ENCODE results near the gene NFIC.
"Not testable (repeated sequence)": the region's sequence is repeated elsewhere in the genome, so short reads cannot be mapped to it uniquely, and the experiment has no call there.

Gene NFIC

DNA sequence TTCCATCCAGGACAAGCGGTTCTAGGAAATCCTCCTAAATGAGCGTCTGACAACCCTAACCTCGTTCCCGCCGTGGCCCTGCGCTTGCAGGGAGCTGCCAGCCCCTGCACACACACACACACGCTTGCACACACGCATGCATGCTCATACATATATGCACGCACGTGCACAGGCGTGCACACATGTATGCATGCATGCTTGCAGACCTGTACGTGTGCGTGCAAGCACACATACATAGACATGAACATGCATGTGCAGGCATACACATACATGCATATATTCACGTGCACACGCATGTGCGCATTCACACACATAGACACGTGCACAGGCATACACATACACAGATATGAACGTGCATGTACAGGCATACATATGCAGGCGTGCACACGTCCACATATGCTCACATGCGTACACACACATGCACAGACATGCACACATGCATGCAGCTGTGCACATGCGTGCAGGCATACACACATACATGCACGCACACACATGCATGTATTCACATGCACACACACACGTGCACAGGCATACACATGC is 78.4 kb downstream of the NFIC start:
- FAIRE-seq (no peak), DNase-seq (ENCODE audit: insufficient read length, low spot score) (no peak)

DNA sequence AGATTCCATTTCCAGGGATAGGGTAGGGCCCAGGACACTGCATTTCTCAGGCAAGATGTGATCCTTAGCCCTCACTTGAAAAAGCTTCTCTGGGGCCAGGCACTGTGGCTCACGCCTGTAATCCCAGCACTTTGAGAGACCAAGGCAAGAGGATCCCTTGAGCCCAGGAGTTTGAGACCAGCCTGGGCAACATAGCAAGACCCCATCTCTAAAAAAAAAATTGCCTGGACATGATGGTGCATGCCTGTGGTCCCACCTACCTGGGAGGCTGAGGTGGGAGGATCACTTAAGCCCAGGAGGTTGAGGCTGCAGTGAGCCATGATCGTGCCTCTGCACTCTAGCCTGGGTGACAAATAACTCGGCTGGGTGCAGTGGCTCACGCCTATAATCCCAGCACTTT is 80.3 kb downstream of the NFIC start:
- not testable (repeated sequence) for FAIRE-seq; DNase-seq (ENCODE audit: insufficient read length, low spot score)

- no peak for FAIRE-seq
These were observed 82.4 kb downstream of the NFIC start for GRCh38 chr19:3448616-3449334.

DNA sequence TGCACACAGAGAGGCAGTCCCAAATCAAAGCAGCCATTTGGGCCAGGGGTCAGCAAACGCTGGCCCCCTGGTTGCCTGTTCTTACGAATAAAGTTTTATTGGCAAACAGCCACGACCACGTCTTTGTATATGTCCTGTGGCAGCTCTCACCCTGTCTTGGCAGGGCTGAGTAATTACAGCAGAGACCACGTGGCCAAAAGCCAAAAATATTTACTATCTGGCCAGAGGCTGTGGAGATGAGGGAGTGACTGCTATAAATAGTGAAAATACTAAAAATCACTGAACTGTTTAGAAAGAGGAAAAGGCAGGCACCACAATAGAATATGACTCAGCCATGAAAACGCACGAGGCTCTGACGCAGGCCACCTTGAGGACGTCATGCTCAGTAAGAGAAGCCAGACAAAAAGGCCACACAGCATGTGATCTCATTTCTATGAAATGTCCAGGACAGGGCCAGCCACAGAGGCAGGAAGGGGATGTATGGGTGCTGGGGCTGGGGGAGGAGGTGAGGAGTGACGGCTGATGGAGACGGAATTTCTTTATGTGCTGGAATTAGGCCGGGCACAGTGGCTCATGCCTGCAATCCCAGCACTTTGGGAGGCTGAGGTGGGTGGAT is 84.5 kb downstream of the NFIC start:
- DNase-seq (ENCODE audit: insufficient read length, low spot score) = no peak
- FAIRE-seq = no peak

More at GRCh38 chr19:3448616-3449334, 82.4 kb downstream of the NFIC start:
- no peak for DNase-seq (ENCODE audit: insufficient read length, low spot score)

GRCh38 chr19:3451451-3451866 is 85.1 kb downstream of the NFIC start:
- no peak for FAIRE-seq
- no peak for DNase-seq (ENCODE audit: insufficient read length, low spot score)

DNA sequence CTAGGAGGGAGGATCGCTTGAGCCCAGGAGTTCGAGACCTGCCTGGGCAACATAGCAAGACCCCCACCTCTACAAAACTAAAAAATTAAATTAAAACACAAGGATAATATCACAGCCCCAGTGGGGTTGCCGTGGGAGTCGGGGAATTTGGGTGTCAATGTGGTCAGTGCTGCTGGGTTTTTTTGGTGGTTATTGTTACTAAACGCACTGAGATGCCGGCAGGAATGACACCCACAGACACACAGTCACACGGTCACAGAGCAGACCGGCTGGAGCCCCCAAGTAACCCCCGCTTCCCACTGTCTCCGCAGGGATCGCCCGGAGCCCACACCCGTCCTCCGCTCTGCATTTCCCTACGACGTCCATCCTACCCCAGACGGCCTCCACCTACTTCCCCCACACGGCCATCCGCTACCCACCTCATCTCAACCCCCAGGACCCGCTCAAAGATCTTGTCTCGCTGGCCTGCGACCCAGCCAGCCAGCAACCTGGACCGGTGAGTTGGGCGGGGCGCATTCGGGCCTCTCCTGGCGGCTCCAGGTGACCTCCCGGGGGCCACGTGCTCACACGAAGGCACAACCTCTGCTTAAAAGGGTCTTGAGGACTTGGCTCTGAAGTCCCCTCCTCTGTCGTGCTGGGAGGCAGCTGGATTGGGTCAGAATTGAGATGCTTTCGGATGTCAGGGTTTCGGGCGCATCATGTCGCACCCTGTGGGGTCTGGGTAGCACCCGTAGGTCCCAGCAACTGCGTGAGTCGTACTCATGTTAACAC is 86.0 kb downstream of the NFIC start:
- DNase-seq (ENCODE audit: insufficient read length, low spot score) (no peak), FAIRE-seq (no peak)

- not testable (repeated sequence) for FAIRE-seq; DNase-seq (ENCODE audit: insufficient read length, low spot score)
These were observed 86.5 kb downstream of the NFIC start for GRCh38 chr19:3452942-3453214.

GRCh38 chr19:3453840-3454239 is 87.5 kb downstream of the NFIC start:
- no peak for FAIRE-seq
- no peak for DNase-seq (ENCODE audit: insufficient read length, low spot score)

GRCh38 chr19:3454656-3455392 is 88.4 kb downstream of the NFIC start:
- no peak for FAIRE-seq
- no peak for DNase-seq (ENCODE audit: insufficient read length, low spot score)

DNA sequence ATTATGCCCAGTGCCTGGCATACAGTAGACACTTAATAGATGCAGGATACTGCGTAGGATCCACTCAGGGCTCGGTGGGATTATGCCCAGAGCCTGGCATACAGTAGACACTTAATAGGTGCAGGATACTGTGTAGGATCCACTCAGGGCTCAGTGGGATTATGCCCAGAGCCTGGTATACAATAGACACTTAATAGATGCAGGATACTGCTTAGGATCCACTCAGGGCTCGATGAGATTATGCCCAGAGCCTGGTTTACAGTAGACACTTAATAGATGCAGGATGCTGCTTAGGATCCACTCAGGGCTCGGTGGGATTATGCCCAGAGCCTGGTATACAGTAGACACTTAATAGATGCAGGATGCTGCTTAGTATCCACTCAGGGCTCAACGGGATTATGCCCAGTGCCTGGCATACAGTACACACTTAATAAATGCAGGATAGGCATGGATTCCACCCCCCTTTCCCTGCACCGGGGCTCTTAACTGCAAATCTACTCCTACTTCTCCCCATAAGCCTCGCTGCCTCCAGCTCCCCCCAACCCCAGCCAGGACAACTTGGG is 89.1 kb downstream of the NFIC start:
- FAIRE-seq = no peak
- DNase-seq (ENCODE audit: insufficient read length, low spot score) = no peak

DNA sequence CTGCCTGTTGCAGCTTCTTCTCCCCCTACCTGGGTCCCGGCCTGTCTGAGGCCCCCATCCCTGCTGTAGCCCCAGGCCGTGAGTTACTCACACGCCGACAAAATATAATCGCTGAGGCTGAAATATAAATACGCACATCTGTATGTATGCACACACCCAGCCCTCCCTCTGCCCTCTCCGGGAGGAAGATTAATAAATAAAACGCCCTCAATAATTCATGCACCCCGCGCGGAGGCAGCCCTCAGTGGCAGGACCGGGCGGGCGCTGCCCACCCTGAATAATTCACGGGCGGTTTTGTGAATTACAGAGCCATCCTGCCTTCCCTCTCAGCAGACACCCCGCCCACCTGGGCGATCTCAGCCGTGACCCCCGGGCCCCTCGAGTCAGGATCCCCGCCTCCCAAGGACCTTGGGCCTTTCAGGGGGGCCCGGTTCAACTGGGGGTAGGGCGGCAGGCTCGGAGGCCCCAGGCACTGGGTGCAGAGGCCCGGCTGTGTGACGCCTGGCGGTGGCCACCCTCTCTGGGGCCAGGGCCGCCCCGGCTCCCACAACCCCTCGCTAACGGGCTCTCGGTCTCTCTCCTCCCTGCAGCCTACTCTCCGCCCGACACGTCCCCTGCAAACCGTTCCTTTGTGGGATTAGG is 89.7 kb downstream of the NFIC start:
- DNase-seq (ENCODE audit: insufficient read length, low spot score) = no peak

DNA sequence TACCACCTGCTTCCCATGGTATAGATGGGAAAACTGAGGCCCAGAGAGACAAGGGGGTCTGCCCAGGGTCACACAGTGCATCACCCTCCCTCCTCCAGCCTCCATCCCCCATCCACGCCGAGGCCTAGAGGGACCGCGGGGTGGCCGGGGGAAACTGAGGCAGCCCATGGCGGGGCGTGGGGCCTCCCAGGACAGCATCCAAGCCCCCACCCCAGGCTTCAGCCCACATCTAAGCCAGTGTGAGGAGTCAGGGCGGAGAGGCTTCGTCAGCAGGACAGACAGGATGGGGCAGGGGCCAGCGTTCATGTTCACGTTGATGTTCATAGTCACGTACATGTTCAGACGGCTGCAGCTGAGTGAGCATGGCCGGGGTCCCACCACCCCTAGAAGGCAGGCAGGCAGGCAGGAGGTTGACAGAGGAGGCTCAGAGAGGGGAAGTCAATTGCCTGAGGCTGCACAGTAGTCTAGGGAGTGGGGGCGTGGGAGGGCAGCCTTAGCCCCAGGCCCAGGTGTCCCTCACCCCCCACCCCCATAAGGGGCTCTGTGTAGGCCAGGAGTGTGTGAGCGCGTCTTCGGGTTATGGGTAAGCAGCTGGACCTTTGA is 90.6 kb downstream of the NFIC start:
- no peak for FAIRE-seq
- DNase-seq (ENCODE audit: insufficient read length, low spot score) = no peak

More for the DNA sequence above, 89.7 kb downstream of the NFIC start:
- FAIRE-seq = no peak

GRCh38 chr19:3457528-3458228 is 91.3 kb downstream of the NFIC start:
- no peak for FAIRE-seq

DNA sequence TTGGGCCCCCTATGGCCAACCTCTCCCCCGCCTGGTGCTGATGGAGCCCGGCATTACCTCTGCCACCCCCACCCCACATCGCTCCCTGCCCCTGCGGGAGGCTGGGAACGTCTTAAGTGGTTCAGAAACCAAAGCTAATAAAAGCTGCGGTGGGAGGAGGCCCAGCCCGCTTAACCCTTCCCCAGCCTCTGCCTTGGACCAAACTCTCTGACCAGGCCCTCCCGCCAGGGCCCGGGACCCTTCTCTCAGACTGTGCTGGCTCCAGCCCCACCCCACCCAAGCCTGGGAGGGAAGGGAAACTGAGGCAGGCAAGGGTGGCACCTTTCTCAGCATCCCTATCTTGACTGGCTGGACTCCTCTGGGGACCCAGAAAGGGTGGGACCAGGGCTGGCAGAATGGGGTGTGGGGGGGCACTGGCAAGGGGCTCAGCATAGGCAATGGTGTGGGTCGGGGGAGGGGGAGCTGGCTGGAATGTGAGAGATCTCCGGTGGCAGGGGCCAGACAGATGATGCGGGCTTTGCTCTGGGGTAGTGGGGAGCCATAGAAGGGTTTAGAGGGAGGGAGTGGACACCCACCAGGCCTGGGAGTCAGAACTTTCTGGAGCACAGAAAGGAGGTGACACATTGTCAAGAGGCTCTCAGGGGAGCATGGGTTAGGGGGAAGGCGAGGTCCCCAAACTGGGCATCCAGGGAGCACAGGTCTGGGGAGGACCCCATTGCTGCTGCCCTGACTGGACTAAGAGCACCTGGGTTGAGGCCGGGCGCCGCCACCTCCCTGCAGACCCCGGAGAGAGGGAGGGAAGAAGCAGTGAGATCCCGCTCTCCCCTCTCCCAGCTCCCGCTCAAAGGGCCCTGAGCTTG is 92.1 kb downstream of the NFIC start:
- DNase-seq (ENCODE audit: insufficient read length, low spot score) (no peak), FAIRE-seq (no peak)

More at GRCh38 chr19:3457528-3458228, 91.3 kb downstream of the NFIC start:
- DNase-seq (ENCODE audit: insufficient read length, low spot score) = no peak

DNA sequence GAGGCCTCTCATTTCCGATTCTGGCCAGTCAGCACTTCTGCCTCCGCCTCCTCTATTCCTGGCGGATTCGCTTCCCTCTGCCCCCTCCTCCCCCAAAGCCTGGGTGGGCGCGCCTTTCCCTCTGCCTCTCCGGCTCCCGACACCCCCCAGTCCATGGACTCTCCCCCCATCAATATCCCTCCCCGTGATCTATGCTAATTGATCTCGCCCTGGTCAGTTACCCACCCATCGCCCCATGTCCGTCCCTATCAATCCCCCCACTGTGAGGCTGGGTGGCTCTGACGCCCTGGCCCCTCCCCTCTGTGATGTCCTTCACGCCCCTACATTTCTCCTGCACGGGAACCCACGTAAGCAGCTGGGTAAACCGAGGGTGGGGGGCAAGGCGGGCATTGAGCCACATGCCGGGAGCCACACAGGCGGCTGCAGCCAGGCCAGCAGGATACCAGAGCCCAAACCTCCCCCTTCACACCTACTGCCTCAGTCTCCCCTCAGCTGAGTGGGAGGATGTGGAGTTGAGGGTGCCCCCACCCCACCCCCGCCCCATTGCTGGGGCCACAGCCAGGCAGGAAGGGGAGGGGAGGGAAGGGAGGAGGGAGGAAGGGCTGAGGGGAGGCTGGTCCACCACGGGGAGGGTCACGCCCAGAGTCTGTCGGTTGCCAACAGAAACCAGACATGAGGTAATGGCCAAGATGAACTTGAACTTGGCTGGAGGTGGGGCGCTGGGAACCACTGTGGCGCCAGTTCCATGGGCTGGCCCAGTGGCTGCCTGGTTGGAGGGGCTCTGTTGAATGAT is 92.9 kb downstream of the NFIC start:
- no peak for DNase-seq (ENCODE audit: insufficient read length, low spot score)

GRCh38 chr19:3459965-3460582 is 93.7 kb downstream of the NFIC start:
- no peak for FAIRE-seq
- DNase-seq (ENCODE audit: insufficient read length, low spot score) = no peak

More for the DNA sequence above, 92.9 kb downstream of the NFIC start:
- no peak for FAIRE-seq
